WTC11 (cell line): Measurements from ENCODE around the gene NEDD9. TPM values are rescaled to one million over a fixed set of nuclear protein-coding genes. Genes with fewer than 3 reads are reported as not detected.
A peak's percentile ranks its signal among the peaks of the same experiment; 100 is the strongest.

Source experiments
- ATAC-seq: fragments of 200-7000 bp; cut with Tn5 transposase; 2 replicates; pipeline ENCODE4 v1.10.0; 2021; ENCODE audit warnings: mild to moderate bottlenecking, moderate library complexity
- CTCF ChIA-PET: fragments of 300-600 bp; sonication (Branson Sonifier 250); formaldehyde crosslinking; loops from one replicate; lab custom pipeline; 2021; ENCODE audit warnings: antibody characterized with exemption; lab: Charles Lee
- POLR2A ChIA-PET: fragments of 350-600 bp; sonication (Branson Sonifier 250); formaldehyde crosslinking; loops from one replicate; lab custom pipeline; 2021; ENCODE audit warnings: antibody characterized with exemption; lab: Charles Lee
- DNase-seq: peaks from one replicate; pipeline ENCODE4 v3.0.0; 2021; ENCODE audit warnings: low spot score
- H3K27ac Mint-ChIP-seq: 2 replicates; pipeline ENCODE4 v1.8.0; 2021; ENCODE audit warnings: mixed read lengths
- H3K27me3 Mint-ChIP-seq: 2 replicates; pipeline ENCODE4 v1.8.0; 2021; ENCODE audit warnings: low read depth, mild to moderate bottlenecking, moderate library complexity, mixed read lengths
- H3K36me3 Mint-ChIP-seq: 2 replicates; pipeline ENCODE4 v1.8.0; 2021; ENCODE audit warnings: mixed read lengths
- H3K4me1 Mint-ChIP-seq: 2 replicates; pipeline ENCODE4 v1.8.0; 2022; ENCODE audit warnings: mixed read lengths
- H3K4me3 Mint-ChIP-seq: 2 replicates; pipeline ENCODE4 v1.8.0; 2021; ENCODE audit warnings: mild to moderate bottlenecking, moderate library complexity, mixed read lengths
- H3K9me3 Mint-ChIP-seq: 2 replicates; pipeline ENCODE4 v1.8.0; 2021; ENCODE audit warnings: mixed read lengths
- CDX4 ChIP-seq: fragments of 250-450 bp; sonication (Bioruptor Pico); IDR thresholded peaks from 2 replicates; pipeline ENCODE4 v1.9.0; 2021; ENCODE audit warnings: moderate library complexity, mild to moderate bottlenecking, inconsistent platforms, borderline replicate concordance
- CTCF ChIP-seq: fragments of 200-600 bp; IDR thresholded peaks from 2 replicates; pipeline ENCODE4 v1.8.0; 2022; ENCODE audit warnings: antibody characterized with exemption
- ERG ChIP-seq: fragments of 250-450 bp; sonication (Bioruptor Pico); IDR thresholded peaks from 2 replicates; pipeline ENCODE4 v1.8.0; 2021; ENCODE audit warnings: mild to moderate bottlenecking
- ETV6 ChIP-seq: sonication (generic); formaldehyde crosslinking; IDR thresholded peaks from 2 replicates; pipeline ENCODE4 v1.8.1; 2022; ENCODE audit warnings: mild to moderate bottlenecking, missing genetic modification reagents
- GABPB1 ChIP-seq: sonication (generic); formaldehyde crosslinking; IDR thresholded peaks from 2 replicates; pipeline ENCODE4 v1.8.1; 2023; ENCODE audit warnings: mild to moderate bottlenecking, missing genetic modification reagents
- IRF2 ChIP-seq: sonication (generic); formaldehyde crosslinking; IDR thresholded peaks from 2 replicates; pipeline ENCODE4 v1.8.0; 2022; ENCODE audit warnings: low read depth, missing genetic modification reagents, borderline replicate concordance
- KAT7 ChIP-seq: sonication (generic); formaldehyde crosslinking; IDR thresholded peaks from 2 replicates; pipeline ENCODE4 v1.8.1; 2023; ENCODE audit warnings: missing genetic modification reagents, mild to moderate bottlenecking, borderline replicate concordance
- NR2C2 ChIP-seq: sonication (generic); formaldehyde crosslinking; IDR thresholded peaks from 2 replicates; pipeline ENCODE4 v1.8.0; 2022; ENCODE audit warnings: mild to moderate bottlenecking, missing genetic modification reagents
- RELA ChIP-seq: sonication (generic); formaldehyde crosslinking; IDR thresholded peaks from 2 replicates; pipeline ENCODE4 v1.8.1; 2022; ENCODE audit warnings: missing genetic modification reagents, mild to moderate bottlenecking, borderline replicate concordance
- TEAD1 ChIP-seq: sonication (generic); formaldehyde crosslinking; IDR thresholded peaks from 2 replicates; pipeline ENCODE4 v1.8.0; 2022; ENCODE audit warnings: mild to moderate bottlenecking, missing genetic modification reagents
- TP53 ChIP-seq: sonication (generic); formaldehyde crosslinking; IDR thresholded peaks from 2 replicates; pipeline ENCODE4 v1.8.1; 2023; ENCODE audit warnings: mild to moderate bottlenecking, missing genetic modification reagents
- ZNF121 ChIP-seq: sonication (generic); formaldehyde crosslinking; IDR thresholded peaks from 2 replicates; pipeline ENCODE4 v1.8.0; 2023; ENCODE audit warnings: missing genetic modification reagents
- ZNF219 ChIP-seq: sonication (generic); formaldehyde crosslinking; IDR thresholded peaks from 2 replicates; pipeline ENCODE4 v1.8.0; 2023; ENCODE audit warnings: missing genetic modification reagents, mild to moderate bottlenecking, borderline replicate concordance
- total RNA-seq: library from RNA; stranded (reverse); gene quantifications from 3 replicates; pipeline ENCODE4 v1.2.3, GENCODE V29; 2021
- TF ChIP-seq, protein P1 (sequence below): sonication (generic); formaldehyde crosslinking; IDR thresholded peaks from 2 replicates; pipeline ENCODE4 v1.8.1; 2023; ENCODE audit warnings: mild to moderate bottlenecking, moderate library complexity, missing genetic modification reagents
- TF ChIP-seq, protein P2 (sequence below): sonication (generic); formaldehyde crosslinking; IDR thresholded peaks from 2 replicates; pipeline ENCODE4 v1.8.1; 2023; ENCODE audit warnings: mild to moderate bottlenecking, missing genetic modification reagents

Gene NEDD9
- total RNA-seq, 1 experiment from 2014 or later = 9.8 TPM

DNA sequence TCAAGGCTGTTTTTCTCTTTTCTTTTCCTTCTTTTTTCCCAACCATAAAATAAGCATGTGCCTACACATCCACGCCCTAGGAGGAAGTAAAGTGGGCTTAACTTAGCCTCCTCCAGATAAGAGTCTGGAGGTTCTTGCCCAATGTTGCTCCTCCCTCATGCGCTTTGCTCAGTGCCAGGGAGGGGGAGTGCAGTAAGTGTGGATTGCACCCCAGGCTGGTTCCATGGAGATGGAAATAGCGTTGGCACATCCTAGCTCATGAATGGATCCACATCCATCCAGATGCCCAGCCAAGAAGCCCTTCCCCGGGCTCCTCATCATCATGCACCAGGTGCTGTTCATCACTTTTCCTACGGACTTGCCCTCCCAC is 58.2 kb downstream of the NEDD9 start:
- CTCF ChIA-PET = interaction anchor here (0.8 to 3.3 kb wide), 4 partner anchors 59 to 1310 kb away, joined by 3 to 19 read pairs (median 9); partner anchors contain the start of gene NEDD9
- Mint-ChIP-seq H3K27ac (no peak overlapping the region; the same call in 1 of the 2 replicates), H3K4me1 (peaks cover 24% of the 10 kb centered on the region), H3K4me3 (no peak overlapping the region), H3K27me3 (no peaks in the 10 kb centered on the region; the same call in 1 of the 2 replicates), H3K9me3 (peaks cover 5% of the 10 kb centered on the region), H3K36me3 (no peaks in the 10 kb centered on the region)
- no peak for TF ChIP-seq NR2C2
- no peak for TF ChIP-seq ERG (CRISPR knock-in tag)
- TF ChIP-seq, protein P1, sequence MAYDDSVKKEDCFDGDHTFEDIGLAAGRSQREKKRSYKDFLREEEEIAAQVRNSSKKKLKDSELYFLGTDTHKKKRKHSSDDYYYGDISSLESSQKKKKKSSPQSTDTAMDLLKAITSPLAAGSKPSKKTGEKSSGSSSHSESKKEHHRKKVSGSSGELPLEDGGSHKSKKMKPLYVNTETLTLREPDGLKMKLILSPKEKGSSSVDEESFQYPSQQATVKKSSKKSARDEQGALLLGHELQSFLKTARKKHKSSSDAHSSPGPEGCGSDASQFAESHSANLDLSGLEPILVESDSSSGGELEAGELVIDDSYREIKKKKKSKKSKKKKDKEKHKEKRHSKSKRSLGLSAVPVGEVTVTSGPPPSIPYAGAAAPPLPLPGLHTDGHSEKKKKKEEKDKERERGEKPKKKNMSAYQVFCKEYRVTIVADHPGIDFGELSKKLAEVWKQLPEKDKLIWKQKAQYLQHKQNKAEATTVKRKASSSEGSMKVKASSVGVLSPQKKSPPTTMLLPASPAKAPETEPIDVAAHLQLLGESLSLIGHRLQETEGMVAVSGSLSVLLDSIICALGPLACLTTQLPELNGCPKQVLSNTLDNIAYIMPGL (CRISPR knock-in tag) = no peak
- TF ChIP-seq ZNF121 (CRISPR knock-in tag) = no peak
- ATAC-seq = no peak
- POLR2A ChIA-PET = no interaction called here
- no peak for DNase-seq

- H3K27me3 Mint-ChIP-seq = no peaks in the 10 kb centered on the region; the same call in 1 of the 2 replicates
- ChIA-PET POLR2A (interaction anchor here (0.6 kb wide), 1 partner anchor 101 kb away, joined by 3 read pairs; no protein-coding TSS in a partner anchor), CTCF (interaction anchor here (0.6 to 3.3 kb wide), 18 partner anchors 15 to 326 kb away, joined by 3 to 19 read pairs (median 4); partner anchors contain the start of gene NEDD9)
- peak overlapping the region; percentile 17; the same call in 1 of the 2 replicates for H3K4me3 Mint-ChIP-seq
- peaks cover 5% of the 10 kb centered on the region for H3K9me3 Mint-ChIP-seq
- no peaks in the 10 kb centered on the region for H3K36me3 Mint-ChIP-seq
- TF ChIP-seq CTCF = peak; percentile 91
- TF ChIP-seq, protein P2, sequence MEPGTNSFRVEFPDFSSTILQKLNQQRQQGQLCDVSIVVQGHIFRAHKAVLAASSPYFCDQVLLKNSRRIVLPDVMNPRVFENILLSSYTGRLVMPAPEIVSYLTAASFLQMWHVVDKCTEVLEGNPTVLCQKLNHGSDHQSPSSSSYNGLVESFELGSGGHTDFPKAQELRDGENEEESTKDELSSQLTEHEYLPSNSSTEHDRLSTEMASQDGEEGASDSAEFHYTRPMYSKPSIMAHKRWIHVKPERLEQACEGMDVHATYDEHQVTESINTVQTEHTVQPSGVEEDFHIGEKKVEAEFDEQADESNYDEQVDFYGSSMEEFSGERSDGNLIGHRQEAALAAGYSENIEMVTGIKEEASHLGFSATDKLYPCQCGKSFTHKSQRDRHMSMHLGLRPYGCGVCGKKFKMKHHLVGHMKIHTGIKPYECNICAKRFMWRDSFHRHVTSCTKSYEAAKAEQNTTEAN = no peak
- no peak for TF ChIP-seq TP53 (CRISPR knock-in tag)
- TF ChIP-seq IRF2 (CRISPR knock-in tag) = no peak
- no peak for TF ChIP-seq KAT7 (CRISPR knock-in tag)
- TF ChIP-seq CDX4 (CRISPR knock-in tag) = no peak
- TF ChIP-seq ZNF219 (CRISPR knock-in tag) = no peak
- 0 out of 2 replicates have a peak, but pooled peaks have one; percentile 0 for TF ChIP-seq TEAD1 (CRISPR knock-in tag)
- peak; percentile 17; the same call in 1 of the 2 replicates for TF ChIP-seq GABPB1 (CRISPR knock-in tag)
- peak; percentile 41; the same call in 1 of the 2 replicates for TF ChIP-seq ETV6
- TF ChIP-seq RELA (CRISPR knock-in tag) = no peak
- peaks cover 17% of the 10 kb centered on the region for H3K4me1 Mint-ChIP-seq
- DNase-seq (peak; percentile 84), ATAC-seq (peak; percentile 85)
- H3K27ac Mint-ChIP-seq = no peak overlapping the region
Measured at GRCh38 chr6:11172501-11173327, 59.8 kb downstream of the NEDD9 start.
